ENCODE data around the gene PANK1. TPM values are rescaled to one million over a fixed set of nuclear protein-coding genes. Genes with fewer than 3 reads are reported as not detected.

PANK1 gene
- total and polyA plus RNA-seq, 8 donors = 9.4 to 21.1 (median 17.5) TPM

DNA sequence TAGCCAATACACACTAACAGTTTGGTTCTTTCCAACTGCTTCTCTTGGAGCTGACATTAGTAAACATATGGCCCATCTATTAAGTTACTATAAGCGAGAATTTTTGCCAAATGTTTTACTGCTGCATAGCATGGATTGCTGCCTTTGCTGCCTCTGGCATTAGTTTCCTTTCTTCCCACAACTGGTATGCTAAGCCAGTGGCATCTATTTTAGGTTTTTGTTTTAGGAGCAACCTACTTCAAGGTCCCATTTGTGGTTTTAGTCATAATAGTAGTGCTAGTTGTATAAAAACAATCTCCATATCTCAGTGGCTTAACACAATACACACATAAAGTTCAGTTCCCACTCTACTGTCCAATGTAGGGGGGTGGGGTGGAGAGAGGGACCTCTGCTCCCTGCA lies 25.9 kb upstream of the PANK1 start:
- no peaks in the 10 kb centered on the region for H3K9me3 ChIP-seq
- no peaks in the 10 kb centered on the region for H3K36me3 ChIP-seq
- DNase-seq (no peak), ATAC-seq (no peak)
- intact Hi-C loops (cut with DNase I) = no loop called here
- TF ChIP-seq, protein P1, sequence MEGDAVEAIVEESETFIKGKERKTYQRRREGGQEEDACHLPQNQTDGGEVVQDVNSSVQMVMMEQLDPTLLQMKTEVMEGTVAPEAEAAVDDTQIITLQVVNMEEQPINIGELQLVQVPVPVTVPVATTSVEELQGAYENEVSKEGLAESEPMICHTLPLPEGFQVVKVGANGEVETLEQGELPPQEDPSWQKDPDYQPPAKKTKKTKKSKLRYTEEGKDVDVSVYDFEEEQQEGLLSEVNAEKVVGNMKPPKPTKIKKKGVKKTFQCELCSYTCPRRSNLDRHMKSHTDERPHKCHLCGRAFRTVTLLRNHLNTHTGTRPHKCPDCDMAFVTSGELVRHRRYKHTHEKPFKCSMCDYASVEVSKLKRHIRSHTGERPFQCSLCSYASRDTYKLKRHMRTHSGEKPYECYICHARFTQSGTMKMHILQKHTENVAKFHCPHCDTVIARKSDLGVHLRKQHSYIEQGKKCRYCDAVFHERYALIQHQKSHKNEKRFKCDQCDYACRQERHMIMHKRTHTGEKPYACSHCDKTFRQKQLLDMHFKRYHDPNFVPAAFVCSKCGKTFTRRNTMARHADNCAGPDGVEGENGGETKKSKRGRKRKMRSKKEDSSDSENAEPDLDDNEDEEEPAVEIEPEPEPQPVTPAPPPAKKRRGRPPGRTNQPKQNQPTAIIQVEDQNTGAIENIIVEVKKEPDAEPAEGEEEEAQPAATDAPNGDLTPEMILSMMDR (IDR thresholded peaks at IDR 0.05) = no peak
- no peak overlapping the region for H3K27ac ChIP-seq
- H3K4me1 ChIP-seq = no peaks in the 10 kb centered on the region
- H3K4me3 ChIP-seq = no peak overlapping the region
- no peaks in the 10 kb centered on the region for H3K27me3 ChIP-seq

DNA sequence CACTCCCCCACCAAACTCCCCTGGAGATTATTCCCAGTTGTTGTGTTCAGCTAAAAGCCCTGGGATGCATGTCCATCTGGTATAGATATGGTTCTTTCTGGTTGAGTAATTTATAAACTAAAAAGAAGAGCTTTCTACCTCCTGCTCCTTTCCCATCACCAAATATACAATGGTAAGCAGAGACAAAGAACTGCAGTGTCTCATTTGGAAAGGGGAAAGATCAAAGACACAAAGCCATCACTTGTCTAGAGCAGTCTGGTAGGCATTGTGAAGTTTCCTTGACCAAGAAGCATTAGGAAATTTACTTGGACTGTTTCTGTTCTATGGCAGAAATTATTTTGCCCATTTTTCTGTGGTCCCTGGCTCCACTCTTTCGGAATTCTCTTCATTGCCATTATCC lies 24.9 kb upstream of the PANK1 start:
- TF ChIP-seq, protein P1 (IDR thresholded peaks at IDR 0.05) = no peak
- no peak for DNase-seq
- ATAC-seq = no peak
- H3K36me3 ChIP-seq = no peaks in the 10 kb centered on the region
- intact Hi-C loops (cut with DNase I) = no loop called here
- H3K27me3 ChIP-seq = no peaks in the 10 kb centered on the region
- H3K4me1 ChIP-seq = no peaks in the 10 kb centered on the region
- no peak overlapping the region for H3K27ac ChIP-seq
- H3K9me3 ChIP-seq = no peaks in the 10 kb centered on the region
- H3K4me3 ChIP-seq = no peak overlapping the region

DNA sequence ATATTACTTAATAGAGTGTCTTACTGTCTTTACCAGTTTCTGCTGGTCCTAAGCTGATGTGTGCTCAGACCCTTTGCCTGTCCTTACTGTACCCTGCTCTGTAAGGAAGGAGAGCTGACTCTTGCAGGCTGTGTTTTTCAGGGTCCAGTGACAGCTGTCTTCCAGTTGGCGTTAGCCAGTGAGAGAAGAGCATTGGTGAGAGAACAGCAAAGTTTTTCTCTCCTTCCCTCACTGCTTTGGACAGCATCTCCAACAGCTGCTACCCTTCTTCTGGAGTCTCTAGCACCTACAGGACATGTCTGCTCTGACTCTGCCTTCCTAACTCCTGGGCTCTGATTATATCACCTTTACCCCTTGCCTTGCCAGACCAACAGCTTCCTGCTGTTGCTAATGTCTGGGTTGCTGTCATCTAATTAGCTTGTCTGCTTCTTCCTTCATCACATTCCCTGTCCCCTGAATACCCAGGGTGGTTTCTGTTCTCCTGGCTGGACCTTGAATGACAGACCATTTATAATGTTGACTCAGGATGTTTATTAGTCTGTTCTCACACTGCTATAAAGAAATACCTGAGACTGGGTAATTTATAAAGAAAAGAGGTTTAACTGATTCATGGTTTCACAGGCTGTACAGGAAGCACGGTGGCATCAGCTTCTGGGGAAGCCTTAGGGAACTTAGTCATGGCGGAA lies 23.5 kb upstream of the PANK1 start:
- TF ChIP-seq, protein P1 (IDR thresholded peaks at IDR 0.05) = no peak
- ATAC-seq = no peak
- Histone ChIP-seq H3K27me3 (no peaks in the 10 kb centered on the region), H3K36me3 (no peaks in the 10 kb centered on the region), H3K4me1 (no peaks in the 10 kb centered on the region), H3K4me3 (no peak overlapping the region), H3K27ac (no peak overlapping the region), H3K9me3 (no peaks in the 10 kb centered on the region)
- intact Hi-C loops (cut with DNase I) = no loop called here
- DNase-seq = no peak

DNA sequence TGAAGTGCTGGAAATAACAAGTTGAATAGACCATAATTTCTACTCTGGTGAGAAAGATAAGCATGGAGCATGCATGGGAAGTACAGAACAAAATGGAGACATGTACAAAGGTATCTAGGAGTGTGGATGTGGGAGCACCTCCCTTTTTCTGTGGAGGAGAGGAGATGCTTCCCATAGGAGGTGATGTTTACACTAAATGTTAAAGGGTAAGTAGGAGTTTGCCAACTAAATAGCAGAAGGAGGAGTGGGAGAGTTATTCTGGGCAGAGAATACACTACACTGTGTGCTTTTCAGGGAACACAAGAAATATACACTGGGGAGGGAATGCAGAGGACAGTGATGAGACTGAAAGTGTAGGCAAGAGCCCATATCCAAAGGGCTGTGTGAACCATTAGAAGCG lies 21.1 kb upstream of the PANK1 start:
- H3K9me3 ChIP-seq = no peaks in the 10 kb centered on the region
- TF ChIP-seq, protein P1 (IDR thresholded peaks at IDR 0.05) = no peak
- no peaks in the 10 kb centered on the region for H3K27me3 ChIP-seq
- intact Hi-C loops (cut with DNase I) = no loop called here
- DNase-seq (no peak), ATAC-seq (no peak)
- H3K27ac ChIP-seq = no peak overlapping the region
- H3K4me3 ChIP-seq = no peak overlapping the region
- no peaks in the 10 kb centered on the region for H3K4me1 ChIP-seq
- no peaks in the 10 kb centered on the region for H3K36me3 ChIP-seq

DNA sequence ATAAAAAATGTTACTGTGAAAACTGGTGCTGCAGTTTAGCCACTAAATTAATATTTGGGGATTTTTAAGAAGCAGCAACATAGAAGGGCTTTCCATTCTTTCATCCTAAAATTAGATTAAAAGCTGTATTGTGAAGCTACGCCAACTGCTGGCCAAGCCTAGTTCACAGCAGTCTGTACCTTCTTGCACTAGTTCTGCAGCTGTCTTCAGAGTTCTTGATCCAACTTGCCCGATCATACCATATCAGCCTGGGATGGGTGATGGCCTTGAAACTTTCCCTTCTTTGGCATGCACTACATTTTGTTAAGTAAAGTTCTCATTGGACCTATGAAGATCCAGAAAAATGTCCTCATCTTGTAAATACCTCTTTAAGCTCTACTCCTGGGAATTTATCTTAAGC lies 20.3 kb upstream of the PANK1 start:
- Histone ChIP-seq H3K4me1 (no peaks in the 10 kb centered on the region), H3K4me3 (no peak overlapping the region), H3K36me3 (no peaks in the 10 kb centered on the region), H3K27ac (no peak overlapping the region), H3K27me3 (no peaks in the 10 kb centered on the region), H3K9me3 (no peaks in the 10 kb centered on the region)
- ATAC-seq (no peak), DNase-seq (no peak)
- intact Hi-C loops (cut with DNase I) = no loop called here
- TF ChIP-seq, protein P1 (IDR thresholded peaks at IDR 0.05) = no peak
